GM12878 (cell line): ENCODE data around the gene SRSF2. TPM values are rescaled to one million over a fixed set of nuclear protein-coding genes. Genes with fewer than 3 reads are reported as not detected.

Experiments
- CHD2 ChIP-seq: IDR thresholded peaks from 2 replicates; pipeline ENCODE4 v1.6.1; 2011; ENCODE audit warnings: low read depth, low read length, improper control_type of control experiment, borderline replicate concordance
- CREB1 ChIP-seq: IDR thresholded peaks from 2 replicates; pipeline ENCODE4 v1.6.1; 2012; ENCODE audit warnings: low read depth, mild to moderate bottlenecking, inconsistent platforms
- MYB ChIP-seq: fragments of 150-350 bp; IDR thresholded peaks from 2 replicates; pipeline ENCODE4 v1.6.1; 2014; ENCODE audit warnings: mild to moderate bottlenecking, low read depth, low read length, borderline replicate concordance
- PAX5 ChIP-seq: IDR thresholded peaks from 2 replicates; pipeline ENCODE4 v1.6.1; 2011; ENCODE audit warnings: low read depth, low read length, borderline replicate concordance
- RAD21 ChIP-seq: IDR thresholded peaks from 2 replicates; pipeline ENCODE4 v1.6.1; 2011; ENCODE audit warnings: mild to moderate bottlenecking, low read depth, low read length, moderate library complexity; ENCODE audit not compliant: insufficient read depth
- RB1 ChIP-seq: fragments of 450-650 bp; formaldehyde crosslinking; IDR thresholded peaks from 2 replicates; pipeline ENCODE4 v1.6.1; 2017; ENCODE audit warnings: mild to moderate bottlenecking, borderline replicate concordance
- TARDBP ChIP-seq: IDR thresholded peaks from 2 replicates; pipeline ENCODE4 v1.6.1; 2016; ENCODE audit warnings: borderline replicate concordance
- WRNIP1 ChIP-seq: IDR thresholded peaks from 2 replicates; pipeline ENCODE4 v1.6.1; 2011; ENCODE audit warnings: low read depth, low read length, improper control_type of control experiment, borderline replicate concordance
- polyA plus RNA-seq, 11 experiments: library from polyadenylated mRNA; depleted of rRNA in 4 of 11; unstranded in 6 of 11; stranded (reverse) in 5 of 11; fragments of >200 nt; fragmentation: Nextera tagmentation in 4 of 11; fragmentation: Illumina TruSeq in 1 of 11; extraction: Ambion mirVana in 4 of 11; extraction: Trizol in 1 of 11; gene quantifications; 1 replicate in 1 of 11; 2 replicates in 10 of 11; pipeline versions ENCODE4 v1.2.1 to v1.2.3, GENCODE V29; 2011 to 2016; ENCODE audit warnings: inconsistent platforms in 2 of 11, missing spikeins in 2 of 11, low read depth in 1 of 11
- total RNA-seq, 4 experiments: library from RNA; depleted of rRNA in 3 of 4; stranded (reverse); fragments of >200 nt in 3 of 4; fragmentation: Illumina TruSeq in 1 of 4; extraction: Trizol in 1 of 4; gene quantifications; 2 replicates each; pipeline versions ENCODE4 v1.2.1 to v1.2.3, GENCODE V29; 2013 to 2021
- TF ChIP-seq, protein P1 (sequence below): fragments of 450-650 bp; IDR thresholded peaks from 2 replicates; pipeline ENCODE4 v1.6.1; 2018; ENCODE audit warnings: mild to moderate bottlenecking, low read depth, moderate library complexity; ENCODE audit not compliant: partially characterized antibody
- TF ChIP-seq, protein P2 (sequence below): IDR thresholded peaks from 2 replicates; pipeline ENCODE4 v1.6.1; 2011; ENCODE audit warnings: low read depth, low read length, improper control_type of control experiment, borderline replicate concordance
- TF ChIP-seq, protein P3 (sequence below): IDR thresholded peaks from 2 replicates; pipeline ENCODE4 v1.6.1; 2012; ENCODE audit warnings: low read depth, low read length, improper control_type of control experiment

SRSF2 gene
- total and polyA plus RNA-seq, 10 of the 15 experiments (the other 5 are each of a cell fraction or from before 2014, with no cell fraction given), result 225 to 795 (median 410) TPM

DNA sequence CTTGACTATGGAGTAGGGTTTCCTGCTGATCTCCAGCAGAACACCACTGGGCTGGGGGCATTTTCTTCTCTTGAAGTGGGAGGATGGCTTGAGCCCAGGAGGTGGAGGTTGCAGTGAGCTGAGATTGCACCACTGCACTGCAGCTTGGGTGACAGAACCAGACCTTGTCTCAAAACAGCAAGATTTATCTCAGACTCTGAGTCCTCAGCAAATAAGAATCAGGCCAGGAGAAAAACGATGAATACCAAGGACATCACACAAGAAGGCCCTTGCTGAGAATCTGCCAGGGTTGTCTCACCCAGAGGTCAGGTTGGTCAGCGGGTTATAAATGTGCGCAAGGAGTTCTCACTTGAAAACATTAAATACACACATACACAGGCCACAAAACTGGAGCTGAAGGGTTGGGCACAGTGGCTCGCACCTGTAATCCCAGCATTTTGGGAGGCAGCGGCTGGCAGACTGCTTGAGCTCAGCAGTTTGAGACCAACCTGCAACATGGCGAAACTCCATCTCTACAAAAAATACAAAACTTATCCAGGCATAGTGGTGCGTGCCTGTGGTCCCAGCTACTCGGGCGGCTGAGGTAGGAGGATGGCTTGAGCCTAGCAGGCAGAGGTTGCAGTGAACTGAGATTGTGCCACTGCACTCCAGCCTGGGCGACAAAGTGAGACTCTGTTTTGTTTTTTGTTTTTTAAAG lies 34.0 kb downstream of the SRSF2 start (continued):
- TF ChIP-seq, protein P1, sequence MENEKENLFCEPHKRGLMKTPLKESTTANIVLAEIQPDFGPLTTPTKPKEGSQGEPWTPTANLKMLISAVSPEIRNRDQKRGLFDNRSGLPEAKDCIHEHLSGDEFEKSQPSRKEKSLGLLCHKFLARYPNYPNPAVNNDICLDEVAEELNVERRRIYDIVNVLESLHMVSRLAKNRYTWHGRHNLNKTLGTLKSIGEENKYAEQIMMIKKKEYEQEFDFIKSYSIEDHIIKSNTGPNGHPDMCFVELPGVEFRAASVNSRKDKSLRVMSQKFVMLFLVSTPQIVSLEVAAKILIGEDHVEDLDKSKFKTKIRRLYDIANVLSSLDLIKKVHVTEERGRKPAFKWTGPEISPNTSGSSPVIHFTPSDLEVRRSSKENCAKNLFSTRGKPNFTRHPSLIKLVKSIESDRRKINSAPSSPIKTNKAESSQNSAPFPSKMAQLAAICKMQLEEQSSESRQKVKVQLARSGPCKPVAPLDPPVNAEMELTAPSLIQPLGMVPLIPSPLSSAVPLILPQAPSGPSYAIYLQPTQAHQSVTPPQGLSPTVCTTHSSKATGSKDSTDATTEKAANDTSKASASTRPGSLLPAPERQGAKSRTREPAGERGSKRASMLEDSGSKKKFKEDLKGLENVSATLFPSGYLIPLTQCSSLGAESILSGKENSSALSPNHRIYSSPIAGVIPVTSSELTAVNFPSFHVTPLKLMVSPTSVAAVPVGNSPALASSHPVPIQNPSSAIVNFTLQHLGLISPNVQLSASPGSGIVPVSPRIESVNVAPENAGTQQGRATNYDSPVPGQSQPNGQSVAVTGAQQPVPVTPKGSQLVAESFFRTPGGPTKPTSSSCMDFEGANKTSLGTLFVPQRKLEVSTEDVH, result no peak
- TF ChIP-seq MYB, result no peak
- TF ChIP-seq CREB1, result no peak
- TF ChIP-seq, protein P2, sequence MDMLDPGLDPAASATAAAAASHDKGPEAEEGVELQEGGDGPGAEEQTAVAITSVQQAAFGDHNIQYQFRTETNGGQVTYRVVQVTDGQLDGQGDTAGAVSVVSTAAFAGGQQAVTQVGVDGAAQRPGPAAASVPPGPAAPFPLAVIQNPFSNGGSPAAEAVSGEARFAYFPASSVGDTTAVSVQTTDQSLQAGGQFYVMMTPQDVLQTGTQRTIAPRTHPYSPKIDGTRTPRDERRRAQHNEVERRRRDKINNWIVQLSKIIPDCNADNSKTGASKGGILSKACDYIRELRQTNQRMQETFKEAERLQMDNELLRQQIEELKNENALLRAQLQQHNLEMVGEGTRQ, result no peak
- TF ChIP-seq, protein P3, sequence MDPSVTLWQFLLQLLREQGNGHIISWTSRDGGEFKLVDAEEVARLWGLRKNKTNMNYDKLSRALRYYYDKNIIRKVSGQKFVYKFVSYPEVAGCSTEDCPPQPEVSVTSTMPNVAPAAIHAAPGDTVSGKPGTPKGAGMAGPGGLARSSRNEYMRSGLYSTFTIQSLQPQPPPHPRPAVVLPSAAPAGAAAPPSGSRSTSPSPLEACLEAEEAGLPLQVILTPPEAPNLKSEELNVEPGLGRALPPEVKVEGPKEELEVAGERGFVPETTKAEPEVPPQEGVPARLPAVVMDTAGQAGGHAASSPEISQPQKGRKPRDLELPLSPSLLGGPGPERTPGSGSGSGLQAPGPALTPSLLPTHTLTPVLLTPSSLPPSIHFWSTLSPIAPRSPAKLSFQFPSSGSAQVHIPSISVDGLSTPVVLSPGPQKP, result no peak
- no peak for TF ChIP-seq WRNIP1
- no peak for TF ChIP-seq PAX5
- TF ChIP-seq RAD21, result no peak
- no peak for TF ChIP-seq TARDBP
- no peak for TF ChIP-seq CHD2
- no peak for TF ChIP-seq RB1
